IMR-90 (cell line): ENCODE data around the gene NAV2.

Experiments used
- BHLHE40 ChIP-seq: fragments of 150-350 bp; IDR thresholded peaks from 2 replicates; pipeline ENCODE4 v1.6.1; 2016; ENCODE audit warnings: mild to moderate bottlenecking, low read depth, low read length
- CEBPB ChIP-seq: IDR thresholded peaks from 2 replicates; pipeline ENCODE4 v1.6.1; 2012; ENCODE audit warnings: low read depth, low read length, improper control_type of control experiment
- ELK1 ChIP-seq: fragments of 150-350 bp; IDR thresholded peaks from 2 replicates; pipeline ENCODE4 v1.6.1; 2016; ENCODE audit warnings: low read depth, mild to moderate bottlenecking, low read length, moderate library complexity, borderline replicate concordance
- MAFK ChIP-seq: IDR thresholded peaks from 2 replicates; pipeline ENCODE4 v1.6.1; 2012; ENCODE audit warnings: low read depth, low read length, improper control_type of control experiment
- MAZ ChIP-seq: IDR thresholded peaks from 2 replicates; pipeline ENCODE4 v1.6.1; 2012; ENCODE audit warnings: low read depth, mild to moderate bottlenecking, low read length, improper control_type of control experiment, moderate library complexity, borderline replicate concordance
- MXI1 ChIP-seq: IDR thresholded peaks from 2 replicates; pipeline ENCODE4 v1.6.1; 2012; ENCODE audit warnings: low read depth, mild to moderate bottlenecking, low read length, moderate library complexity, borderline replicate concordance
- POLR2A ChIP-seq: IDR thresholded peaks from 2 replicates; pipeline ENCODE4 v1.6.1; 2012; ENCODE audit warnings: mild to moderate bottlenecking, low read depth, low read length
- RAD21 ChIP-seq: IDR thresholded peaks from 2 replicates; pipeline ENCODE4 v1.6.1; 2012; ENCODE audit warnings: low read length, improper control_type of control experiment
- RCOR1 ChIP-seq: IDR thresholded peaks from 2 replicates; pipeline ENCODE4 v1.6.1; 2012; ENCODE audit warnings: mild to moderate bottlenecking, low read length, improper control_type of control experiment; ENCODE audit not compliant: insufficient replicate concordance
- SMC3 ChIP-seq: fragments of 150-350 bp; IDR thresholded peaks from 2 replicates; pipeline ENCODE4 v1.6.1; 2016; ENCODE audit warnings: low read depth, mild to moderate bottlenecking, antibody characterized with exemption, low read length, moderate library complexity
- TF ChIP-seq, protein P1 (sequence below): conservative IDR thresholded peaks from 2 replicates; pipeline ENCODE4 v1.5.1; 2012; ENCODE audit warnings: mild to moderate bottlenecking, low read depth, low read length, improper control_type of control experiment
- TF ChIP-seq, protein P2 (sequence below): fragments of 150-350 bp; IDR thresholded peaks from 2 replicates; pipeline ENCODE4 v1.6.1; 2017; ENCODE audit warnings: mild to moderate bottlenecking, antibody characterized with exemption, low read length, low read depth

DNA sequence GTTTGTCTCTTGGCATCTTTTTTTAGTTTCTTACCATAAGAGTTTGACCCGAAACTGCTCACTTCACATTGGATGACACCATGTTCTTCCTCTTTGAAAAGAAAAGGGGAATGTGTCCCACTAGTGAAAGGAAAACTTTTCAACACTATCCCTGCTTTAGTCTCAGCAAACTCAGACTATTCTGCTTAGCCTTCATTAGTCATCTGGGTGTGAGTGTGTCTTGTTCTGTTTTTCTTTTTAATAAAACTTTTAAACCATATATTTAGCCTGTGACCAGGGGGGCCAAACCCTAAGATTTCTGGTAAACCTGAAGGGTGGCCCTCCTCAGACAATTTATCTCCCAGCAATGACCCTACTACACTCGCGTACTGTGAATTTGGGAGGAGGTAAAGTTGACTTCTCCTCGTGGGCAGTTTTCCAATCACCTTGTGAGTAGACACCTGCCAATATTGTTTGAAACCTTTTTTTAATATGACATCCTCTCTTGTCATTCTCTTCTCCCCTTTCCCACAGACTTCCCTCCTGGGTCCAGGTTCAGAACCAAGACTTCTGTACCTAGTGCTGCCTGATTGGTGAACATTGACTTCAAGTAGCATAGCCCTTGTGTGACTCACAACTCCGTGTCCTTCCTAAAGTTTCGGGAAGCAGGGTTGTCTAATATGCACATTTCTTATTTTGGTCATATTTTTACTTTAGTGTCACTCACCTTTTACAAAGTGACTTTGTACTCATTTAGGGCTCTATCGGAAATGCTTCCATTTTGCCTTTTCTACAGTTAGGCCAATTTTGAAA lies 407.7 kb downstream of the NAV2 start:
- TF ChIP-seq CEBPB (no peak), SMC3 (no peak), POLR2A (no peak), MAFK (no peak), MAZ (no peak), BHLHE40 (no peak), MXI1 (no peak), RAD21 (no peak), RCOR1 (no peak), ELK1 (no peak)
- TF ChIP-seq, protein P1, sequence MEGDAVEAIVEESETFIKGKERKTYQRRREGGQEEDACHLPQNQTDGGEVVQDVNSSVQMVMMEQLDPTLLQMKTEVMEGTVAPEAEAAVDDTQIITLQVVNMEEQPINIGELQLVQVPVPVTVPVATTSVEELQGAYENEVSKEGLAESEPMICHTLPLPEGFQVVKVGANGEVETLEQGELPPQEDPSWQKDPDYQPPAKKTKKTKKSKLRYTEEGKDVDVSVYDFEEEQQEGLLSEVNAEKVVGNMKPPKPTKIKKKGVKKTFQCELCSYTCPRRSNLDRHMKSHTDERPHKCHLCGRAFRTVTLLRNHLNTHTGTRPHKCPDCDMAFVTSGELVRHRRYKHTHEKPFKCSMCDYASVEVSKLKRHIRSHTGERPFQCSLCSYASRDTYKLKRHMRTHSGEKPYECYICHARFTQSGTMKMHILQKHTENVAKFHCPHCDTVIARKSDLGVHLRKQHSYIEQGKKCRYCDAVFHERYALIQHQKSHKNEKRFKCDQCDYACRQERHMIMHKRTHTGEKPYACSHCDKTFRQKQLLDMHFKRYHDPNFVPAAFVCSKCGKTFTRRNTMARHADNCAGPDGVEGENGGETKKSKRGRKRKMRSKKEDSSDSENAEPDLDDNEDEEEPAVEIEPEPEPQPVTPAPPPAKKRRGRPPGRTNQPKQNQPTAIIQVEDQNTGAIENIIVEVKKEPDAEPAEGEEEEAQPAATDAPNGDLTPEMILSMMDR: no peak
- TF ChIP-seq, protein P2, sequence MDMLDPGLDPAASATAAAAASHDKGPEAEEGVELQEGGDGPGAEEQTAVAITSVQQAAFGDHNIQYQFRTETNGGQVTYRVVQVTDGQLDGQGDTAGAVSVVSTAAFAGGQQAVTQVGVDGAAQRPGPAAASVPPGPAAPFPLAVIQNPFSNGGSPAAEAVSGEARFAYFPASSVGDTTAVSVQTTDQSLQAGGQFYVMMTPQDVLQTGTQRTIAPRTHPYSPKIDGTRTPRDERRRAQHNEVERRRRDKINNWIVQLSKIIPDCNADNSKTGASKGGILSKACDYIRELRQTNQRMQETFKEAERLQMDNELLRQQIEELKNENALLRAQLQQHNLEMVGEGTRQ: no peak
